ENCODE results near the gene PLEKHH2.

PLEKHH2 gene

GRCh38 chr2:43758739-43759138 is 121.7 kb downstream of the PLEKHH2 start:
- DNase-seq = peak in 1 of 51 donors; percentile 4

- no peak for DNase-seq
Measured at GRCh38 chr2:43759195-43759594, 122.1 kb downstream of the PLEKHH2 start.

- DNase-seq = no peak
Measured at GRCh38 chr2:43762286-43762685, 125.2 kb downstream of the PLEKHH2 start.

DNA sequence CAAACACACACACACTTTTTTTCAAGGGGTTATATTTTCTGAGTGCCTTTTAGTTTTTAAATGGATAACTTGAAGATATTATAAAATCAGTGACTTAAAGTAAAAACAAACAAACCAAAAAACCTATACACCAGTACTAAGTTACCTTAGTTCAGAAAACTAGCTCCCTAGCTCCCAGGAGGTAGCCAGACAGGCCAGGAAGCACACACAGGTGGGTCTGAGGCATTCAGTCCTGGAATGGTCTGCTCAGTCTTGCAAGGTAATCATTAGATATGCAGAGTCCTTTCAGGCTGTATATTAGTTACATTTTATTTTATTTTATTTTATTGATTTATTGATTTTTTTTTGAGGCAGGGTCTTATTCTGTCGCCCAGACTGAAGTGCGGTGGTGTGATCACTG is 126.0 kb downstream of the PLEKHH2 start:
- DNase-seq = no peak

GRCh38 chr2:43764086-43764705 is 127.1 kb downstream of the PLEKHH2 start:
- no peak for DNase-seq

- no peak for DNase-seq
Measured at GRCh38 chr2:43766006-43766405, 128.9 kb downstream of the PLEKHH2 start.

- DNase-seq = peak; percentile 29 to 93 (median 80)
Measured at GRCh38 chr2:43773876-43774613, 137.0 kb downstream of the PLEKHH2 start, which contains the start of gene DYNC2LI1. DYNC2LI1 (plus strand) TSS chr2:43774039; CDS start chr2:43774139, 100 bp downstream.

GRCh38 chr2:43774617-43775016 is 137.6 kb downstream of the PLEKHH2 start:
- DNase-seq = no peak

DNA sequence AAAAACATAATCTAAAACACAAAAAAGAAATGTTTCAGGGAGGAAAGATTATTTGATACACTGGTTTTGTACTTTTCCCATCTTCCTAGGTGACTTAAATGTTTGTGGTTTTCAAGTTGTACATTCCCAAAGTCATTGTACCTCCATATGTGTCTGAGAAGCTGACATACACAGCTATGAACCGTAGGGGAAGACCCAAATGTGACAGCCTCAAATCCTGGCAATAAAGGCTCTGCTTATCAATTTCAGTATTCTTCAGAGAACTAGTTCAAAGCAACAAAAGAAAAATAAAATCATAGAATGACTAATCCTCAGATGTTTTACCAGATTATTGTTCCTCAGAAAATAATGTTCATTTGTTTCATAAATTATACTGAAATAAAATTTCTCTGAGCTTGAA is 139.3 kb downstream of the PLEKHH2 start:
- no peak for DNase-seq

- no peak for DNase-seq
Measured at GRCh38 chr2:43777306-43777926, 140.4 kb downstream of the PLEKHH2 start.

- no peak for DNase-seq
Measured at GRCh38 chr2:43778233-43778632, 141.2 kb downstream of the PLEKHH2 start.

DNA sequence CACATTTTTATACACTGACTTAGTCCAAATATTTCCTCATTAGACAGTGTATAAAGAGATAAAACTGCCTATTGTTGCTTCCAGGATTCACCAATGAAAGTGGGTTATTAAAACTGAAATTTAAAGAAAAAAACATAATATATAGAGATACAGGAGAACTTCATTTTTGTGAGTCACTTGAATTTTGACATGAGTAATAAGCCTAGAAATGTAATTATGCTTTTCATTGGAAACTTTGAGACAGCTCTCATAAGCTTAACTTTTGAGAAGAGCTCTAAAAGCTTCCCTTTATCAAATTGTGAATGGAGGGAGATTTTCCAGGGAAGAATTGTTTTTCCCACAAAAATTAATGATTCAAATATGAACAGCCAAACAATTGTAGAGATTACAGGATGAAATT is 150.8 kb downstream of the PLEKHH2 start:
- no peak for DNase-seq

DNA sequence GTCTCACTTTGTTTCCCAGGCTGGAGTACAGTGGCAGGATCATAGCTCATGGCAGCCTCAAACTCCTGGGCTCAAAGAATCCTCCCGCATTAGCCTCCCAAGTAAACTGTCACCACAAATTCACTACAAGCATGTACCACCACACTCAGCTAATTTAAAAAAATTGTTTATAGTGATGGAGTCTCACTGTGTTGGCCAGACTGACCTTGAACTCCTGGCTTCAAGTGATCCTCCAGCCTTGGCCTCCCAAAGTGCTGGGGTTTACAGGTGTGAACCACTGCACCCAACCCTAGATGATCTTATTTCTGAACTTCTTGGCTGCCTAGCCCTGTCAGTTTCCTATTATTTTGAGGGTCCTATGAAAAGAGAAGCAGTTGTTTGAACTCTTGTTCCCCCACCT is 151.6 kb downstream of the PLEKHH2 start:
- no peak for DNase-seq

DNA sequence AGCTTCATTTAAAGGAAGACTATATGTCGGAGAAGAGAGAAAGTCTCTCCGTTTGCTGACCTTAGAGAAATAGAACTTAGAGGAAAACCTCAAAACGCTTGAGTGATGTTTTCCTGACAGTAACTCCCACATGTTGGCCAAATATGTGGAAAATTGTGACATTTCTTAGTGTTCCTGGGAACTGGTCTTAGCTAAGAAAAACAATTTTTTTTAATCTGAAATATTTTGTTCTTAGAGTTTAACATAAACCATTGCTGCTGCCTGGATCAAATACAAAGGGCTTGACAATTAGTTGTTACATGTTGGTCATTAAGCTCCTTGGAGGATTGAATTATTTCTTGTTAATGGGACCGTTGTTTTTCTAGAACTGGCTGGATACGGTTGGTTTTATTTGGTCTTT is 153.1 kb downstream of the PLEKHH2 start:
- no peak for DNase-seq

GRCh38 chr2:43791035-43791765 is 154.1 kb downstream of the PLEKHH2 start:
- no peak for DNase-seq

DNA sequence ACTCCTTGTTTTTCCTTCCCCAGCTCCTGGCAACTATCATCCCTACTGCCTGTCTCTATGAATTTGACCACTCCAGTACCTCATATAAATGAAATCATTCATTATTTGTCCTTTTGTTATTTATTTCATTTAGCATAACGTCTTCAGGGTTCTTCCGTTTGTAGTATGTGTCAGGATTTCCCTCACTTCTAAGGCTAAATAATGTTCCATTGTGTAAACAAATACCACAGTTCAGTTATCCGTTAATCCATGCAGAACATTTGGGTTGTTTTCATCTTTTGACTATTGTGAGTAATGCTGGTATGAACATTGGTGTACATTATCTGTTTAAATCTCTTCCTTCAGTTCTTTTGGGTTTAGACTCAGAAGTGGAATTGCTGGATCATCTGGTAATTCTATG is 155.6 kb downstream of the PLEKHH2 start:
- DNase-seq = no peak

GRCh38 chr2:43794956-43795355 is 157.9 kb downstream of the PLEKHH2 start:
- DNase-seq = no peak

DNA sequence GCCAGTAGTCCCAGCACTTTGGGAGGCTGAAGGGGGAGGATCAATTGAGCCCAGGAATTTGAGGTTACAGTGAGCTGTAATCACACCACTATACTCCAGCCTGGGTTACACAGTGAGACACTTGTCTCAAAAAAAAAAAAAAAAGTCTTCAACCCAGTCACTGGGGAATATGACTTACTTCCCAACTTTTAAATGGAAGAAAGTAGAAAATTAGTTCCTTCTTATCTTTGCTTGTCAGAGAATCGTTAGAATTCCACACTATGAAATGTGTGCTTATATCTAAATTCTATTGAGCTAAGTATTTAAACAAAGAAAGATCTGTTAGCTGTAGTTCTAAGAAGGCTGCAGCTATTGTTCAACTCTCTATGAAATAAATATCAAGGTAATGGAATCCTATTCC is 159.1 kb downstream of the PLEKHH2 start:
- no peak for DNase-seq

- DNase-seq = no peak
Measured at GRCh38 chr2:43798300-43798699, 161.2 kb downstream of the PLEKHH2 start.

- DNase-seq = no peak
Measured at GRCh38 chr2:43800894-43801293, 163.8 kb downstream of the PLEKHH2 start.

GRCh38 chr2:43802135-43802534 is 165.1 kb downstream of the PLEKHH2 start:
- no peak for DNase-seq

DNA sequence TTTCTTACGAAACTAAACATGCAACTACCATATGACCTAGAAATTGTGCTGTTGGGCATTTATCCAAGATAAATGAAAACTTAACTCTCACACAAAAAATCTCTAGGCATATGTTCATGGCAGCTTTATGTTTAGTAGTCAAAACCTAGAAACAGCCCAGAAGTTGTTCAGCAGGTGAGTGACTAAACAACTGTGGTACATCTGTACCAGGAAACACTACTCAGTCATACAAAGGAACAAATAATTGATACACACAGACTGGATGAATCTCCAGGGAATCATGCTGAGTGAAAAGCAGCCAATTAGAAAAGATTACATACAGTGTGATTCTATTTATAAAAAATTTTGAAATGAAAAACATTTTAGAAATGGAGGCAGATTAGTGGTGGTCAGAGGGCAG is 166.1 kb downstream of the PLEKHH2 start:
- no peak for DNase-seq
